T-helper 9 cell (primary cell): ENCODE measurements around the gene GCNT2.
"Not testable (repeated sequence)": the region's sequence is repeated elsewhere in the genome, so short reads cannot be mapped to it uniquely, and the experiment has no call there.

ENCODE experiments used
- DNase-seq: peaks from one replicate; pipeline ENCODE4 v3.0.0-alpha.2; 2020

The GCNT2 gene

DNA sequence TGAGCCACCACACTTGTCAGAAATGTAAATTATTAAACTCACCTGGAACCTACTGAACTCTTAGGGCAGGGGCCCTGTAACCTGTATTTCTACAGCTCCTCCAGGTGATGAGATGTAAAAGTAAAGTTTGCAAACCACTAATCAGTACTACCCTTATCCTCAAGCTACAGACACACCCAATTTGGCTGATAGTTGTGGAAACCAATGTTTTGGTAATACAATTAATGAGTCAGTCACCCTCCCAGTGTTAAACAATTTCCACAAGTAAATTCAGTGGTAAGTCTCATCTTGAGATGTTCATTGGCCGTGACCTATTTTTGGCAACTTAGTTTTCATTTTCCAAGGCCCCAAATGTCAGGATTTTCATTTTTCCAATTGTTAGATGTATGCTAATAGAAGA lies 29.6 kb downstream of the GCNT2 start:
- no peak for DNase-seq

DNA sequence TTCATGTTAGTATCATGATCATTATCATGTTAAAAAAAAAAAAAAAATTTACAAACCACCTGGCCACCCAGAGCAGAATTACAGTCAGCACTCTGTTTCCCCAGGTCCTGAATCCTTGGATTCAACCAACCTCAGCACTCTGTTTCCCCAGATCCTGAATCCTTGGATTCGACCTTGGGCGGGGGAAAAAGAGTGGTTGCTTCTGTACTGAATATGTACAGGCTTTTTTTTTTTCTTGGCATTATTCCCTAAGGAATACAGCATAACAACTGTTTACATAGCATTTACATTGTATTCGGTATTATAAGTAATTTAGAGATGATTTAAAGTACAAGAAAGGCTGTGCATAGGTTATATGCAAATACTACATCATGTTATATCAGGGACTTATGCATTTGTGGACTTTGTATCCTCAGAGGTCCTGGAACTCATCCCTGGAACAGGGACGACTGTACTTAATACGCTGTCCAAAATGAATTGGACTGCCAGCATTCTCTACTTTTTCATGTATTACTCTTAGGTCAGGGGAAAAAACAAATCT lies 31.2 kb downstream of the GCNT2 start:
- DNase-seq: no peak

GRCh38 chr6:10553871-10554270 lies 32.7 kb downstream of the GCNT2 start:
- DNase-seq: no peak

DNA sequence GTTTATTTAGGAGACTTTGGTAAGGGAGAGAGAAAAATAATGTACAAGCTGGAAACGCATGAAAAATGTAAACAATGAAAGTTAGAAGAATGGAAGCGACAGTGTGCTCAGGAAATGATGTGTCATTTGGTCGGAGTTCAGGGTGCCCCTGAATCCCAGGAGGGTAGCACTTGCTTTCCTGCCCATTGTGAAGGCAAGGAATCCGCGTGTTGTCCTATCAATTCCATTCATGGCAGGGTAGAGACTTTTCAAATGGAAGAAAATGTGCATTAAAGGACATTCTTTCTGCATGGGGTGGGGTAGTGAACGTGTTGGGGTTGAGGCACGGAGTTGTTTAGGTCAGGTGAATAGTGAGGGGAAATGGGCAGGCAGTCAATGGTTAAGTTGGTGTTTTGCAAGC lies 33.7 kb downstream of the GCNT2 start:
- DNase-seq: no peak

GRCh38 chr6:10555625-10556309 lies 34.6 kb downstream of the GCNT2 start:
- no peak for DNase-seq

DNA sequence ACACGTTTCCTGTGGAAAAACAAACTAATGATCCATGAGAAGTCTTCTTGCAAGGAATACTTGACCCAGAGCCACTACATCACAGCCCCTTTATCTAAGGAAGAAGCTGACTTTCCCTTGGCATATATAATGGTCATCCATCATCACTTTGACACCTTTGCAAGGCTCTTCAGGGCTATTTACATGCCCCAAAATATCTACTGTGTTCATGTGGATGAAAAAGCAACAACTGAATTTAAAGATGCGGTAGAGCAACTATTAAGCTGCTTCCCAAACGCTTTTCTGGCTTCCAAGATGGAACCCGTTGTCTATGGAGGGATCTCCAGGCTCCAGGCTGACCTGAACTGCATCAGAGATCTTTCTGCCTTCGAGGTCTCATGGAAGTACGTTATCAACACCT lies 35.4 kb downstream of the GCNT2 start:
- DNase-seq: no peak

GRCh38 chr6:10556992-10557391 lies 35.8 kb downstream of the GCNT2 start:
- no peak for DNase-seq

GRCh38 chr6:10557913-10558312 lies 36.8 kb downstream of the GCNT2 start:
- DNase-seq: no peak

- no peak for DNase-seq
Observed at GRCh38 chr6:10558565-10558964, 37.4 kb downstream of the GCNT2 start.

- DNase-seq: no peak
Observed at GRCh38 chr6:10559522-10560152, 38.5 kb downstream of the GCNT2 start.

DNA sequence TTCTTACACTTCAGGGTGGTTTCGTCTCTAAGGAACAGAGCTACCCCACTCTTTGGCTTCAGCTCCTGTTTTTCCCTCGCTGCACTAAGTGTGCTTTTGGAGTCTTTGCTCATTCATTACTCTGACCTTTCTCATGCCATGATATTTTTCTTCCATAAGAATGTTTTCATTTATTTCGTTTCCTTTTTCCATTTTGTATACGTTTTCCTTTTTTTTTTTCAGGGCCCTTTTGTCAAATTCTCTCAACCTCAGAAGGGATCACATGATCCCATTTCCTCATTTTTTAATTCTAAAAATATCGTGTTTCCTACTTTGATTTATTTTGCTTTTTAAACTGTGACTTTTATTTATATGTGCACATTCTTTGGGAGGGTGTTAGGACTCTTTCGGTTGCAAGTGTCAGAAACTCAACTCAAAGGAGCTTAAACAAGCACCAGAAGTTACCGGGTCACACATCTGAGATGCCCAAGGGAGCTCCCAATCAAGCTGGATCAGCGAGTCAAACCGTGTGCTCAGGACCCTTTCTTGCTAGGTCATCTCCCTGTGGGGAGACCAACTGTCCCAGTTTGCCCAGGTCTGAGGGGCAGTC lies 40.6 kb downstream of the GCNT2 start:
- DNase-seq: no peak

DNA sequence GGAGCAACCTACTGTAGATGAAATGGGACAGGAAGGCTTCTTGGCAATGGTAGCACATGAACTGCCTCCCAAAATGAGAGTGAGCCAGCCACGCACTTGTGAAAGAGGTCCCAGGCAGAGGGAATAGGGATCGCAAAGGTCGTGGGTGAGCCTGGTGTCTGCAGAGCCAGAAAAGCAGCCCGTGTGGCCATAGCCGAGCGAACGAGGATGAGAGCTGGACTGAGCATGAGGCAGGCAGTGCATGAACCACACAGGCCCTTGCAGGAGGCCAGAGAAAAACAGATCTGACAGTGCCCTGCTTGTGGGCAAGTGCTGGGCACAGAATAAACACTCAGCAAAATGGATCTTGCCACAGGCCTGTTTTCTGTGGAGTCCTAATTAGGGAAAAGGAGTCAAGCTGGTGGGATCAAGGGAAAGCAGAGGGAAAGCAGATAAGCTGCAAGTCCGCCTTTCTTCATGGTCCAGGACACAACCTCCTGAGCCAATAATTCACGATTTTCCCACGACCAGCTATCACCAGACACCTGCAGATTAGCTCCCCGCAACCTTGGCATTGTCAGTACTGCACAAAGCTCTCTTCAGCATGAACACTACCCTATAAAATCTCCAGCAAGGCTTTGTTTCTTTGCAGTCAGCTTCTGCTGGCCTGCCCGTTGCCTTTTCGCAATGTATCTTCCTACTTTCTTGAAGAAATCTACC lies 44.0 kb downstream of the GCNT2 start:
- DNase-seq: no peak

DNA sequence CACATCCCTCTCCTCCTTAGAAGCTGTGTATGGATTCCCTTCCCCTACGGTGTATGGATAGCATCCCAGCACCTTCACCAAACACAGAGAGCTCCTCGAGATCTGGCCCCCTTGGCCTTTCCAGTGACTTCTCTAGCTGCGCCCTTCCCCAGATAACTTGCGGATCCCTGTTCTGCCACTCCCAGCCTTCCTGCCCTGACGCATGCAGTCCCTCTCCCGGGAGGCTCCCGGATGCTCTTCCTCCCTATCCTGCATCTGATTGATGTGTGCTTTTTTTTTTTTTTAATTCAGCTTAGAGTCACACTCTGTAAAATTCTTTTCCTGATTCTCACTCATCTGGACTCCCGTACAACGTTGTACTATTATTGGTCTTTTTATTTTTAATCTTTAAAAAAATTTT lies 44.8 kb downstream of the GCNT2 start:
- DNase-seq: no peak

DNA sequence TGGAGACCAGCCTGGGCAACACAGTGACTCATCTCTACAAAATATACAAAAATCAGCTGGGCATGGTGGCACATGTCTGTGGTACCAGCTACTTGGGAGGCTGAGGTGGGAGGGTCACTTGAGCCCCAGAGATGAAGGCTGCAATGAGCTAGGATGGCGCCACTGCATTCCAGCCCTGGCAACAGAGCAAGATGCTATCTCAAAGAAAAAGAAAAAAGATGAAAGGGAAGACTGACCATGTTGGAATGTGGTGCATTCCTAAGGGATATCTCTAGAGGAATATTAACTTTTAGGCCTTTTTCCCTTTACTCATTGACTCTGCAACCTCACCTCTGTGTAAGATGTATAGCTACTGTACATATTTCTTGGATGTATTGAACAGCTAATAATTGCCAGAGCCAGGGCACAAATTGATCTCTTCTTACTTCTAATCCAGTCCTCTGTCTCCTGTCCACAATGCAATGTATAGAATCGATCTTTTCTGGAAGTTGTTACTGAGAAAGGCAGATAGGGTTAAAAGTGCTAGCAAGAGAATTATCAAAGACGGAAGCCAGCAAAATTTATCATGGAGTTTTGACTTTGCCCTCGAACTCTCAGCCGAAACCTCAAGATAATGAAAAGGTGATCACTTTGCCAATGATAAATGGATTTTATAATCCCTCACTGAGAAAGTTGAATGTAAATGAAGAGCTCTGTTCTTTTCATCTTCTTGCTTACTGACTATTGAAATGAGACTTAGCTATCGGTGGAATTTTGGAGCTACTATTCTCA lies 46.3 kb downstream of the GCNT2 start:
- no peak for DNase-seq

DNA sequence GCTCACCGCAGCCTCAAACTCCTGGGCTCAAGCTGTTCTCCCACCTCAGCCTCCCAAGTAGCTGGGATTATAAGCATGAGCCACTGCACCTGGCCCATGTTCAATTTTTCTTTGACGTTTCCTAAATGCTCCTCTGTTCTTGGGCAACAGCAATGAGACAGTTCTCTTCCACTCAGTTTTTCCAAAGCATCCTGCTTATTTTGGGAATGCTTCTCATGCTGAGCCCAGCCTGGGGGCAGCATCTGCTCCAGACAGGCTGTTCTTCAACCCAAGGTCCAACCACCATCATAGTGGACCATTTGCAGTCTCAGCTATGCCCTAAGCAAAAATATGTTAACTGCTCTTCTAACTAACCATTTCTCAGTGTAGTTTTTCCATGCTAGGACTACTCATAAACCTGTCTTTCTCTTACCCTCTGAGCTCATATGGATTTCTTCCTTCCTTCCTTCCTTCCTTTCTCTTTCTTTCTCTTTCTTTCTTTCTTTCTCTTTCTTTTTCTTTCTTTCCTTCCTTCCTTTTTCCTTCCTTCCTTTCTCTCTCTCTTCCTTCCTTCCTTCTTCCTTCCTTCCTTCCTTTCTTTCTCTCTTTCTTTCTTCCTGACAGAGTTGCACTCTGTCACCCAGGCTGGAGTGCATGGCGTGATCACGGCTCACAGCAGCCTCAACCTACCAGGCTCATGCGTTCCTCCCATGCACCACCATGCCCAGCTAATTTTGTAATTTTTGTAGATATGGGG lies 48.4 kb downstream of the GCNT2 start:
- DNase-seq: no peak

GRCh38 chr6:10575519-10575918 lies 54.4 kb downstream of the GCNT2 start:
- DNase-seq: not testable (repeated sequence)

GRCh38 chr6:10576226-10576625 lies 55.1 kb downstream of the GCNT2 start:
- no peak for DNase-seq

DNA sequence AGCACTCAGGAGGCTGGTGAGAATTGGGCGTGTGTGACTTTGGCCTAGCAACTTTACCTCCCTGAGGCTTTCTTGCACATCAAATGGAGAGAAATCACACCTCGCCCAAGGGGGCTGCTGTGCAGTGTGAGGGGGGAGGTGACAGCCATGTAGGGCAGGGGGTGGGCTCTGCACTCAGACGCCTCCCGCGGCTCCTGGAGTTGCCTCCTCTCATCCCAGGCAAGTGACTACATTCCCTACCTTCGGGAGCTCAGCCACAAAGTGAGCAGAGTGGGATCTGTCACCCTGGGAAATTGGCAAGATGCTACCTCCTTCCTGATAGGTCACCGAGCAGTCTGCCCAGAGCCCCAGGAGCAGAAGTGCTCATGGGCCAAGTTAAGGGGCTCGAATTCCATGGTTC lies 56.0 kb downstream of the GCNT2 start:
- no peak for DNase-seq

- no peak for DNase-seq
Observed at GRCh38 chr6:10578723-10579122, 57.6 kb downstream of the GCNT2 start.

- DNase-seq: no peak
Observed at GRCh38 chr6:10579803-10580202, 58.7 kb downstream of the GCNT2 start.

GRCh38 chr6:10580570-10580969 lies 59.4 kb downstream of the GCNT2 start:
- no peak for DNase-seq

DNA sequence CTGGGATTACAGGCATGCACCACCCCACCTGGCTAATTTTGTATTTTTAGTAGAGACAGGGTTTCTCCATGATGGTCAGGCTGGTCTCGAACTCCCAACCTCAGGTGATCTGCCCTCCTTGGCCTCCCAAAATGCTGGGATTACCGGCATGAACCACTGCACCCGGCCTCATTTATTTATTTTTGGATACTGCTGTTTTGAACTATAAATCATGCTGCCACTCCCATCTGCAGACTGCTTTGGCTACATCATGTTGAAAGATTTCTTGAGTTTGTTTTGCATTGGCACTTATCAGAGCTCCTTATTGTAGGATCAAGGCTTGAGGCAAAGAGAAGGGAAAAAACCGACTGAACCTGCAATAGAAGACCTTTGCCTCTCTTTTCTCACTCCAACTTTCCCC lies 60.3 kb downstream of the GCNT2 start:
- not testable (repeated sequence) for DNase-seq
